Endothelial cell of umbilical vein (primary cell): ENCODE data around the gene ZC3H14. TPM values are rescaled to one million over a fixed set of nuclear protein-coding genes. Genes with fewer than 3 reads are reported as not detected.

Source experiments
- BruUV-seq: library from RNA; stranded (reverse); fragments of 400-500 nt; replicated peaks from 2 replicates; lab custom pipeline; 2021; lab: Mats Ljungman, UMichigan
- CTCF ChIA-PET: fragments of 300-600, 350-600 bp; sonication (Branson Sonifier 250); formaldehyde crosslinking; loops from one replicate; lab custom pipeline; 2021; ENCODE audit warnings: antibody characterized with exemption, inconsistent platforms; lab: Charles Lee
- POLR2A ChIA-PET: fragments of 300-600, 350-600 bp; sonication (Branson Sonifier 250); formaldehyde crosslinking; loops from one replicate; lab custom pipeline; 2021; ENCODE audit warnings: antibody characterized with exemption, inconsistent platforms; lab: Charles Lee
- DNase-seq: peaks from one replicate; pipeline ENCODE4 v3.0.0-alpha.2; 2011; ENCODE audit warnings: low read depth, low spot score
- FAIRE-seq: peaks from 2 replicates; lab custom pipeline; 2011; peaks lifted over from hg19 to GRCh38; lab: Jason Lieb, UNC
- H2AFZ ChIP-seq: 2 replicates; pipeline ENCODE4 v1.6.0; 2012; ENCODE audit warnings: low read depth, low read length, control low read depth, inconsistent platforms
- H3K27ac ChIP-seq: 2 replicates; pipeline ENCODE4 v1.5.1; 2011; ENCODE audit warnings: low read depth, mild to moderate bottlenecking, control low read depth, low read length, moderate library complexity; ENCODE audit not compliant: insufficient read depth
- H3K27me3 ChIP-seq, 2 experiments: 2 replicates each; pipeline versions ENCODE4 v1.6.0 to v1.6.1; 2011; ENCODE audit warnings: low read length in 2 of 2, mixed read lengths in 1 of 2; ENCODE audit not compliant: control insufficient read depth in 2 of 2, insufficient read depth in 2 of 2
- H3K36me3 ChIP-seq, 2 experiments: 2 replicates in 1 of 2; 3 replicates in 1 of 2; pipeline ENCODE4 v1.5.1; 2011; ENCODE audit warnings: low read length in 2 of 2, mild to moderate bottlenecking in 1 of 2, moderate library complexity in 1 of 2; ENCODE audit not compliant: control insufficient read depth in 2 of 2, insufficient read depth in 2 of 2; ENCODE audit errors: extremely low read depth in 1 of 2
- H3K4me1 ChIP-seq: 3 replicates; pipeline ENCODE4 v1.5.1; 2011; ENCODE audit warnings: mild to moderate bottlenecking, low read length; ENCODE audit not compliant: control insufficient read depth, insufficient read depth; ENCODE audit errors: extremely low read depth
- H3K4me2 ChIP-seq: 2 replicates; pipeline ENCODE4 v1.6.1; 2011; ENCODE audit warnings: low read length, control low read depth, mixed read lengths; ENCODE audit not compliant: insufficient read depth
- H3K4me3 ChIP-seq, 3 experiments: fragments of 200-600 bp in 1 of 3; sonication (generic), shearing (Covaris generic) in 1 of 3; replicated peaks in 1 of 3; 2 replicates each; pipeline ENCODE4 v1.5.1; 2011 to 2016; ENCODE audit warnings: control low read depth in 3 of 3, low read length in 3 of 3, mild to moderate bottlenecking in 2 of 3, inconsistent platforms in 1 of 3, low read depth in 1 of 3, moderate library complexity in 1 of 3; ENCODE audit not compliant: insufficient read depth in 1 of 3
- H3K79me2 ChIP-seq: 2 replicates; pipeline ENCODE4 v1.6.0; 2012; ENCODE audit warnings: low read length, inconsistent platforms; ENCODE audit not compliant: control insufficient read depth, insufficient read depth
- H3K9ac ChIP-seq: replicated peaks from 2 replicates; pipeline ENCODE3; 2011; ENCODE audit warnings: low read length, control low read depth; ENCODE audit not compliant: insufficient read depth; ENCODE audit errors: extremely low read depth
- H3K9me1 ChIP-seq: replicated peaks from 3 replicates; pipeline ENCODE4 v1.6.0; 2011; ENCODE audit warnings: mild to moderate bottlenecking, low read length; ENCODE audit not compliant: control insufficient read depth, insufficient read depth; ENCODE audit errors: extremely low read depth
- H3K9me3 ChIP-seq: replicated peaks from 2 replicates; pipeline ENCODE4 v1.5.1; 2012; ENCODE audit warnings: low read length, inconsistent platforms; ENCODE audit not compliant: control insufficient read depth, insufficient read depth
- H4K20me1 ChIP-seq: replicated peaks from 2 replicates; pipeline ENCODE3; 2011; ENCODE audit warnings: mild to moderate bottlenecking, low read length; ENCODE audit not compliant: control insufficient read depth, insufficient read depth; ENCODE audit errors: extremely low read depth
- CTCF ChIP-seq, 2 donors: IDR thresholded peaks; 1 replicate in 1 of 2; 2 replicates in 1 of 2; pipeline ENCODE4 v1.5.1; 2011; ENCODE audit warnings: low read length in 2 of 2, mild to moderate bottlenecking in 2 of 2, moderate library complexity in 2 of 2, control low read depth in 1 of 2, inconsistent platforms in 1 of 2, low read depth in 1 of 2; ENCODE audit not compliant: insufficient read depth in 1 of 2; ENCODE audit errors: extremely low read depth in 1 of 2
- EZH2 ChIP-seq: IDR thresholded peaks from 2 replicates; pipeline ENCODE4 v1.6.1; 2012; ENCODE audit warnings: borderline replicate concordance, low read depth, mild to moderate bottlenecking, moderate library complexity, low read length, inconsistent platforms; ENCODE audit not compliant: severe bottlenecking
- FOS ChIP-seq: IDR thresholded peaks from 2 replicates; pipeline ENCODE4 v1.6.1; 2011; ENCODE audit warnings: mild to moderate bottlenecking, low read length, moderate library complexity, borderline replicate concordance; ENCODE audit not compliant: insufficient read depth
- GATA2 ChIP-seq: IDR thresholded peaks from 2 replicates; pipeline ENCODE4 v1.7.0; 2011; ENCODE audit warnings: low read depth, mild to moderate bottlenecking, moderate library complexity, mixed read lengths, low read length; ENCODE audit not compliant: insufficient read length, insufficient read depth
- JUN ChIP-seq: IDR thresholded peaks from 2 replicates; pipeline ENCODE4 v1.6.1; 2011; ENCODE audit warnings: borderline replicate concordance, low read depth; ENCODE audit not compliant: insufficient read length, insufficient read depth
- MAX ChIP-seq: IDR thresholded peaks from 2 replicates; pipeline ENCODE4 v1.6.1; 2011; ENCODE audit not compliant: insufficient read depth, insufficient read length
- MYC ChIP-seq: IDR thresholded peaks from one replicate; pipeline ENCODE4 v1.6.1; 2011; ENCODE audit warnings: mild to moderate bottlenecking, low read depth, low read length
- POLR2A ChIP-seq: IDR thresholded peaks from 2 replicates; pipeline ENCODE4 v1.6.1; 2012; ENCODE audit warnings: low read depth, mild to moderate bottlenecking, control low read depth, low read length
- POLR2AphosphoS5 ChIP-seq: IDR thresholded peaks from 2 replicates; pipeline ENCODE4 v1.6.1; 2012; ENCODE audit warnings: low read depth, mild to moderate bottlenecking, control low read depth, low read length, moderate library complexity; ENCODE audit not compliant: insufficient read depth
- dilution Hi-C: fragments of 300-500 bp; cut with MboI; formaldehyde crosslinking; loops from one replicate; pipeline ENCODE4 v1.15.0; 2019; ENCODE audit warnings: low sequenced_read_pairs; ENCODE audit not compliant: extremely low pct_ligation_motif_present
- intact Hi-C: fragments of 100-400 bp; cut with micrococcal nuclease; formaldehyde crosslinking; loops from one replicate; pipeline ENCODE4 v1.10.0; 2022
- polyA plus RNA-seq, 4 experiments: library from polyadenylated mRNA; depleted of rRNA in 3 of 4; stranded (reverse) in 3 of 4; unstranded in 1 of 4; fragments of >200 nt; gene quantifications; 2 replicates each; pipeline versions ENCODE4 v1.2.1 to v1.2.3, GENCODE V29; 2011 to 2012; ENCODE audit warnings: missing spikeins in 1 of 4
- total RNA-seq: library from RNA; stranded (reverse); gene quantifications from 2 replicates; pipeline ENCODE4 v1.2.3, GENCODE V29; 2021

The ZC3H14 gene
- total and polyA plus RNA-seq, 2 donors (not counting 3 experiments of a cell fraction or from before 2014, with no cell fraction given): 61.2 to 61.8 TPM

GRCh38 chr14:88597038-88597437, 34.2 kb downstream of the ZC3H14 start:
- Histone ChIP-seq H3K9me1 (no peaks in the 10 kb centered on the region), H3K36me3 (peaks cover 23 to 28% of the 10 kb centered on the region in 2 experiments), H3K27ac (no peak overlapping the region), H4K20me1 (no peaks in the 10 kb centered on the region), H3K4me1 (no peaks in the 10 kb centered on the region), H3K79me2 (no peaks in the 10 kb centered on the region), H3K27me3 (no peaks in the 10 kb centered on the region), H3K4me3 (no peak overlapping the region), H2AFZ (no peak overlapping the region), H3K9ac (no peak overlapping the region), H3K9me3 (no peaks in the 10 kb centered on the region), H3K4me2 (no peak overlapping the region)
- CTCF ChIA-PET: no interaction called here
- dilution Hi-C loops: no loop called here
- intact Hi-C loops: no loop called here
- no TSS peak for BruUV-seq
- POLR2A ChIA-PET: no interaction called here
- no peak for TF ChIP-seq POLR2AphosphoS5
- TF ChIP-seq EZH2: no peak
- TF ChIP-seq MYC: no peak
- no peak for TF ChIP-seq POLR2A
- no peak for TF ChIP-seq MAX
- no peak for TF ChIP-seq GATA2
- TF ChIP-seq FOS: no peak
- TF ChIP-seq JUN: no peak
- TF ChIP-seq CTCF (IDR thresholded peaks at IDR 0.05; ENCODE audit: extremely low read depth in 1 of 2, insufficient read depth in 1 of 2, low read depth in 1 of 2, low read length in 2 of 2): no peak
- DNase-seq (no peak), FAIRE-seq (no peak)
